HG02798 (cell line): ENCODE data around the gene CELF1.

Experiments used
- ATAC-seq: cut with Tn5 transposase; IDR thresholded peaks from one replicate; pipeline ENCODE4 v1.9.1; 2021; ENCODE audit warnings: mild to moderate bottlenecking; ENCODE audit not compliant: unreplicated experiment, poor library complexity

CELF1 gene

GRCh38 chr11:47552566-47553405 is at the start of gene CELF1:
CELF1 (minus strand) TSS chr11:47553132; CDS start chr11:47499523, 53,609 bp downstream.
- ATAC-seq = peak; percentile 95

DNA sequence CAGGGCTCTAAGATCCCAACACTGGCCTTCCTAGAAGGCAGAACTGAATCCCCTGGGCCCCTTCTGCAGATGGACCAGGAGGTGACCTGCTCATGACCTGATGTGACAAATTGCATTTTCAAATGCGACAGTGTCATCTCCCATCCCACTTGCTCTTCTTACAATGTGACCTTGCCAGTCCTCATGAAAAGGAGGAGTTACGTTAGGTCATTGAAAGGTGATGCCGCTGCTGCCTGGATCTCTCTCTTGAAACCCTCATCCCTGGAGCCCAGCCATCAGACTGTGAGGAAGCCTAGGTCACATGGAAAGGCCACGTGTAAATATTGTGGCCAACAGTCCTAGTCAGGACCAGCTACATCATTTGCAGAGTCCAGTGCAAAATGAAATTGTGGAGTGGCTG is 47.0 kb upstream of the CELF1 start:
- no peak for ATAC-seq

GRCh38 chr11:47595967-47596366 is 43.0 kb upstream of the CELF1 start:
- no peak for ATAC-seq

GRCh38 chr11:47595029-47595428 is 42.1 kb upstream of the CELF1 start:
- ATAC-seq = no peak

- ATAC-seq = no peak
Observed at GRCh38 chr11:47593934-47594855, 41.3 kb upstream of the CELF1 start, which contains the start of gene C1QTNF4. C1QTNF4 (minus strand) TSS chr11:47594411; CDS start chr11:47590810, 3,601 bp downstream.

- ATAC-seq = no peak
Observed at GRCh38 chr11:47593492-47593933, 40.6 kb upstream of the CELF1 start.

DNA sequence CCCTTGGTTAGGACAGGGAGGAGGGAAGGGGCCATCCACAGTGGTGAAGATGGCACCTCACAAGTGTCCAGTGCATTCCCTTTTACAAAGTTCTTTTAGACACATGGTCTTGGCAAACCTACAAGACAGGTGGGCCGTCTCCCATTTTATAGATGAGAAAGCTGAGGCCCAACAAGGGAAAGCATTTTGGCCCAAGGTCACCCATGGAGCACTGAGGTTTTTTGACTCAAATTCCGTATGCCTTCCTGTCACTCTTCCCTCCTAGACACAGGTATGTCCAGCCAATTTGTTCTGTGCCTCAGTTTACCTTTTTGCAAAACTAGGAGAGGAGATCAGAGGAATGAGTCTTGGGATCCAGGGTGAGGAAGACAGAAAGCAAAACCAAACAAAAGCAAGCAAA is 40.0 kb upstream of the CELF1 start:
- ATAC-seq = no peak

- ATAC-seq = no peak
Observed at GRCh38 chr11:47592251-47592650, 39.3 kb upstream of the CELF1 start.

DNA sequence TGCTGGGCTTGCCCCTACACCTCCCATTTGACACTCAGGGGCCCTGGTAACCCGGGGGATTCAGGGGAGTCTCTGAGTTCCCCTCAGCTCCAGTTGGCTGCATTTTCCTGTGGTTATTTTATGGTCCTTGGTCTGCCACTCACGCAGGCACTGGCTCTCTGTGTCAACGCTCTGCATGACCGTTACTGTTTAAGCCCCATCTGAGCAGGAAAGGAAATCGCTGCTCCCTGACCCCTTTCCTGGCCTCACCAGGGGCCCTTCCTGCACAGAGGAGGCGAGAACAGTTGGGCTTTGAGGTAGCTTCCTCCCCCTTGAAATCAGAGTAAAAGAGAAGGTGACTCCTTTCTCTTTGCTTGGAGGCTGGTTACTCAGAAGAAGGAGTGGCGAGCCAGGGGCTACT is 38.8 kb upstream of the CELF1 start:
- no peak for ATAC-seq

GRCh38 chr11:47589977-47590861 is 37.3 kb upstream of the CELF1 start:
- ATAC-seq = no peak

DNA sequence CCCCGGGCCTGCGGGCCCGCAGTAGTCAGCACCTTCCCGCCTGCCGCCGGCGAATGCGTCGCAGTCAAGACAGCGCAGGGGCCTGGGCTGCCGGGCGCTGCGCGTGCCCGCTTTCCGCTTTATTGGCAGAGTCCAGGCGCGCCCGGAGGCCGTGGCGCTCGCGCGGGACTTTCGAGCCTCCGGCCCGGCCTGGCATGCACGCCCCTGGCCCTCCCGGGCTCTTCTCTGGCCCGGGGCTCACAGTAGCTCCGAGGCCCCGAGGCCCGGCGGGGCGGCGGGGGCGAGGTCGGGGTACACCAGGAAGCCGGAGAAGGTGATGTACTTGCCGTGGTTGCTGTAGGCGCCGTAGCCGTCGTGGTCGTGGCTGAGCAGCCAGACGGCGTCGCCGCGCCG is 36.6 kb upstream of the CELF1 start:
- ATAC-seq = no peak

- no peak for ATAC-seq
Observed at GRCh38 chr11:47589118-47589517, 36.2 kb upstream of the CELF1 start.

- ATAC-seq = no peak
Observed at GRCh38 chr11:47587723-47588326, 34.9 kb upstream of the CELF1 start.

DNA sequence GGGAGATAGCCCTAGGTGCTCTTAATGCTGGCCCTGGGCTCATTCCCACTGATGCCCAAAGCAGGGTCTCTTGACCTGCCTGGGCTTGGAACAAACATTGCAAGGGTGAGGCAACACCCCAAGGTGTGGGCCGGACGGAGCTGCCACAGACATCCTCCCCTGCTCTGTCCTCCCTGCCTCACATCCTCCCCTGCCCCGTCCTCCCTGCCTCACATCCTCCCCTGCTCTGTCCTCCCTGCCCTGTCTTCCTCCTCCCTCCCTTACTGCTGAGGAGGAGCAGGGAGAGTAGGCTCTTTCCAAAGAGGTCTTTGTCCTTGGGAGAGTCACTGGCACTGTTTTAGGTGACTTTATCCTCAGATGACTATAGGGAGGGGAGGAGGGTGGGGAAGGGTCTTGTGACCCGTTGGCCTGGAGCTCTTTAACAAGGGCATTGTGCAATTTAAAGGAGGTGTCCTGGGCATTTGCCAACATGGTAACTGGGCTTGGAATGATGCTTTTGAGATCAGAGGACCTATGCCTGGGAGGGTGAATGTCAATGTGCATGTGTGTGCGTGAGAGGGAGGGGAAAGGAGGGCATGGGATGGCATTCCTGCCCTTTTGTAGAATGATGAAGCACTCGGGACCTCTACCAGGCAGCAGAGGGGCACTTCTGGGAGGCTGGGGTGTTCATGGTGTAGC is 34.2 kb upstream of the CELF1 start:
- no peak for ATAC-seq

DNA sequence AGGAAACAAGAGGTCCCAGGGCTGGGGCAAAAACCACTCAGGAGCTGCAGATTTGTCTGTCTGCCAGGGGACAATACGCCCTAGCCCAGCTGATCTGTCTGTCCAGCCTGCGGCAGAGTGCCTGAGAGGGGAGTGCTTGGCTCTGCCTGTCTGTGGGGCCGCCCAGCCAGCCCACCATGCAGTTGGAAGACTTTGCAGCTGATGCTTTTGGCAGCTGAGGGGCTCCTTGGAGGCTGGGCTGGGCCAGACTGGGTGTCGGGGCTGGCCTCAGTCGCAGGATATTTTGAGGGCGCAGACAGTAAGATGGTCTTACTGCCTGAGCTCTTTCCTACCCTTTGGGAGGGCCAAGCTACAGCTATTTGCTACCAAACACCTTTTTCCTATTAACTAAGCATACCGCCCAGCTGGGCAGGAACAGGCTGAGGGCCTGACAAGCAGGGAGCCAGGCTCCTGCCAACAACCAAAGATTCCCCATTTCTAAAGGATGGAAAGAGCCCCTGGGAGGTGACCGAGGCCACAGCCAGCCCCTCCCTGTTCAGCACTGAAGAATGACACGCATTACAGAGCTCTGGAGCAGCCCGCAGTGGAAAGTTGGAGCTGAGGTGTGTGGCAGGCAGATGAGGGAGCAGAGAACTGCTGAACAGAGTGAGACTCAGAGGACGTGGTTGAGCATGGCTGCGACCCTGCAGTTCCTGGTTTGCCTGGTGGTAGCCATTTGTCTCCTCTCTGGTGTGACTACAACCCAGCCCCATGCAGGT is 33.3 kb upstream of the CELF1 start, which contains the start of gene FAM180B:
Gene FAM180B, plus strand, starts transcription at position 581 of the 758 bp plus-strand sequence. Its CDS starts 91 bp downstream, at position 672.
- ATAC-seq = no peak

GRCh38 chr11:47583844-47584243 is 30.9 kb upstream of the CELF1 start:
- no peak for ATAC-seq

- ATAC-seq = peak; percentile 93
Observed at GRCh38 chr11:47578524-47579494, 25.9 kb upstream of the CELF1 start, which contains the start of the genes KBTBD4 and NDUFS3. KBTBD4 (minus strand) TSS chr11:47578970; CDS start chr11:47578951, 19 bp downstream. NDUFS3 (plus strand) TSS chr11:47579074; CDS start chr11:47579092, 18 bp downstream.
